ENCODE measurements around the gene SLC4A7.

- peak; percentile 94 for TF ChIP-seq PAX5 (IDR thresholded peaks at IDR 0.05; ENCODE audit: insufficient read depth, low read length, severe bottlenecking)
- peak; percentile 64; the same call in 1 of the 2 replicates for TF ChIP-seq POLR2A (IDR thresholded peaks at IDR 0.05; ENCODE audit: low read depth, low read length)
- TF ChIP-seq POLR2AphosphoS5 (IDR thresholded peaks at IDR 0.05; ENCODE audit: low read depth, low read length), result peak; percentile 56
- 0 out of 2 replicates have a peak, but pooled peaks have one; percentile 53 for TF ChIP-seq TAF1 (IDR thresholded peaks at IDR 0.05; ENCODE audit: low read depth, low read length)
- peak; percentile 31; the same call in 1 of the 2 replicates for TF ChIP-seq SPI1 (IDR thresholded peaks at IDR 0.05; ENCODE audit: low read depth, low read length)
- no peak for TF ChIP-seq POU2F2 (IDR thresholded peaks at IDR 0.05; ENCODE audit: low read depth, low read length)
These were observed at the start of gene SLC4A7 for GRCh38 chr3:27484015-27484844.
